Neuronal stem cell (in vitro differentiated cells): ENCODE data around the gene LZTS3. TPM values are rescaled to one million over a fixed set of nuclear protein-coding genes. Genes with fewer than 3 reads are reported as not detected.

Experiments
- DNase-seq: peaks from one replicate; pipeline ENCODE4 v3.0.0-alpha.2; 2013; ENCODE audit warnings: low spot score
- H2AFZ ChIP-seq: one replicate; pipeline ENCODE4 v1.6.1; 2013; ENCODE audit warnings: mild to moderate bottlenecking, low read length, inconsistent platforms
- H2AK5ac ChIP-seq: 2 replicates; pipeline ENCODE4 v1.6.1; 2013; ENCODE audit warnings: low read depth, mild to moderate bottlenecking, inconsistent platforms, low read length, moderate library complexity, mixed read lengths
- H2BK120ac ChIP-seq: 2 replicates; pipeline ENCODE4 v1.6.1; 2013; ENCODE audit warnings: low read depth, mild to moderate bottlenecking, inconsistent platforms, low read length, moderate library complexity, mixed read lengths
- H2BK12ac ChIP-seq: one replicate; pipeline ENCODE4 v1.6.1; 2013; ENCODE audit warnings: low read length, inconsistent platforms
- H2BK15ac ChIP-seq: 2 replicates; pipeline ENCODE4 v1.6.1; 2013; ENCODE audit warnings: mild to moderate bottlenecking, low read length, inconsistent platforms, mixed read lengths
- H2BK5ac ChIP-seq: one replicate; pipeline ENCODE4 v1.6.1; 2013; ENCODE audit warnings: inconsistent platforms, mild to moderate bottlenecking, low read length, moderate library complexity
- H3K14ac ChIP-seq: one replicate; pipeline ENCODE4 v1.6.1; 2013; ENCODE audit warnings: low read length, inconsistent platforms
- H3K18ac ChIP-seq: 2 replicates; pipeline ENCODE4 v1.6.1; 2013; ENCODE audit warnings: low read length, inconsistent platforms
- H3K23ac ChIP-seq: 2 replicates; pipeline ENCODE4 v1.6.1; 2013; ENCODE audit warnings: low read depth, mild to moderate bottlenecking, mixed read lengths, low read length, inconsistent platforms; ENCODE audit not compliant: poor library complexity
- H3K27ac ChIP-seq: replicated peaks from 3 replicates; pipeline ENCODE4 v1.5.1; 2013; ENCODE audit warnings: low read length, inconsistent platforms
- H3K27me3 ChIP-seq, 3 experiments: 2 replicates each; pipeline ENCODE4 v1.6.1; 2013; ENCODE audit warnings: low read length in 3 of 3, mild to moderate bottlenecking in 2 of 3, inconsistent platforms in 1 of 3, low read depth in 1 of 3, mixed read lengths in 1 of 3, moderate library complexity in 1 of 3; ENCODE audit not compliant: control insufficient read depth in 3 of 3, insufficient read depth in 3 of 3
- H3K36me3 ChIP-seq, 2 donors: replicated peaks in 1 of 2; 2 replicates each; pipeline ENCODE4 v1.6.1; 2013; ENCODE audit warnings: low read length in 2 of 2; ENCODE audit not compliant: control insufficient read depth in 2 of 2, insufficient read depth in 2 of 2
- H3K4ac ChIP-seq: 2 replicates; pipeline ENCODE4 v1.6.1; 2013; ENCODE audit warnings: inconsistent platforms, mild to moderate bottlenecking, low read length, moderate library complexity
- H3K4me1 ChIP-seq, 2 donors: 1 replicate in 1 of 2; 2 replicates in 1 of 2; pipeline ENCODE4 v1.6.1; 2013; ENCODE audit warnings: low read length in 2 of 2, low read depth in 1 of 2; ENCODE audit not compliant: control insufficient read depth in 2 of 2, insufficient read depth in 1 of 2
- H3K4me2 ChIP-seq: one replicate; pipeline ENCODE4 v1.6.1; 2013; ENCODE audit warnings: mild to moderate bottlenecking, low read length, inconsistent platforms; ENCODE audit not compliant: insufficient read depth, poor library complexity, severe bottlenecking
- H3K4me3 ChIP-seq, 2 donors: 2 replicates each; pipeline ENCODE4 v1.5.1; 2013; ENCODE audit warnings: low read length in 2 of 2, mild to moderate bottlenecking in 2 of 2, inconsistent platforms in 1 of 2, moderate library complexity in 1 of 2
- H3K79me1 ChIP-seq: one replicate; pipeline ENCODE4 v1.6.1; 2013; ENCODE audit warnings: low read depth, mild to moderate bottlenecking, inconsistent platforms, low read length, moderate library complexity
- H3K9ac ChIP-seq: one replicate; pipeline ENCODE4 v1.6.1; 2013; ENCODE audit warnings: mild to moderate bottlenecking, low read depth, low read length, inconsistent platforms; ENCODE audit not compliant: poor library complexity
- H3K9me3 ChIP-seq, 2 donors: replicated peaks in 1 of 2; 2 replicates each; pipeline versions ENCODE3 to v1.6.1; 2013; ENCODE audit warnings: low read length in 2 of 2, mild to moderate bottlenecking in 2 of 2, inconsistent platforms in 1 of 2, low read depth in 1 of 2, mixed read lengths in 1 of 2, moderate library complexity in 1 of 2; ENCODE audit not compliant: control insufficient read depth in 2 of 2, insufficient read depth in 1 of 2
- H4K8ac ChIP-seq: one replicate; pipeline ENCODE4 v1.6.1; 2013; ENCODE audit warnings: low read depth, mild to moderate bottlenecking, inconsistent platforms, low read length, moderate library complexity
- H4K91ac ChIP-seq: one replicate; pipeline ENCODE4 v1.6.1; 2013; ENCODE audit warnings: low read length, low read depth, mild to moderate bottlenecking, inconsistent platforms; ENCODE audit not compliant: poor library complexity
- WGBS, 2 donors: extraction: QIAGEN DNeasy Blood & Tissue Kit; methylation state at CpG; one replicate each; pipeline ENCODE4 v1.1.7; 2013; ENCODE audit warnings: missing lambda C conversion rate in 2 of 2, mixed read lengths in 1 of 2; ENCODE audit not compliant: insufficient read length in 2 of 2, insufficient replicate concordance in 1 of 2; ENCODE audit errors: extremely low coverage in 2 of 2; 5-methylcytosine and 5-hydroxymethylcytosine counted together
- polyA plus RNA-seq, 2 experiments: library from polyadenylated mRNA; stranded (reverse); fragments of 200-250 nt; gene quantifications; one replicate each; pipeline ENCODE4 v1.2.3, GENCODE V29; 2013

LZTS3 gene
- 8.4 TPM for polyA plus RNA-seq (2013, experiment 1 of 2)
- polyA plus RNA-seq (2013, experiment 2 of 2): 8.7 TPM

DNA sequence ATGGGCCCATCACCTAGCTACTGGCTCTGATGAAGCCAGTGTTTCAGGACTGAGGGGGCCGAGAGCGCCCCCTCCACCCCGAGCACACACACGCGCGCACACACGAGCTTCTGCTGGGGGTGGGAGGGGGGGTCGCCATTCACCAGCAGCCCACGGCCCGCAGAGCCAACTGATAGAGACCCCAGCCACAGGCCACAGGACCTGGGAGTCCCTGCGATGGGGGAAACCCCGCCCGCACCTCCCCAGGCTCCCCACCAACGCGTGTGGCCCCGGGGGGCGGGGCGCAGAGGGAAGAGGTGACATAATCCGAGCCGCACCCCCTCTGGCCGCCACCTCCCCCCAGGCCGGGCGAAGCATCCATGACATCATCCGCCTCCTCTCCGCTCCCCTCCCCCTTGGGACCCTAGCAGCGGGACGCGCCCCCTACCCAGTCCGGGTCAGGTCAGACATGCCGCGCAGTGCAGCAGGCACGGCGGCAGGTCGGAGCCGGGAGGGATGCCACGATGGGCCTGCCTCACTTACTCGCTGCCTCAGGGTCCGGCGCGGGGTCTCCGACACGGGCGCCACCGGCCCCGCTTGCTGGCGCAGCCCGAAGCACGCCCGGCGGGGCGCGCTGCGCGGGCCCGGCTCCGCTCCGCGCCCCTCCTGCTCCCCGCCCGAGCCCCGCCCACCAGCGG is at the start of gene LZTS3:
Gene LZTS3, minus strand, starts transcription at position 617 of the 677 bp plus-strand sequence. CDS start 6,386 bp downstream, outside the sequence.
- Histone ChIP-seq H3K4me1 (peaks cover 11 to 14% of the 10 kb centered on the region in 2 donors), H2BK15ac (peak within 1 kb of the TSS; percentile 98), H3K4me2 (peak within 1 kb of the TSS; percentile 93), H3K4me3 (peak within 1 kb of the TSS; percentile 66 to 97), H3K4ac (peak within 1 kb of the TSS; percentile 58), H3K36me3 (no peaks in the 10 kb centered on the region), H2BK5ac (peak within 1 kb of the TSS; percentile 75), H3K79me1 (no peaks in the 10 kb centered on the region), H2BK120ac (no peak within 1 kb of the TSS), H2BK12ac (peak within 1 kb of the TSS; percentile 60), H2AFZ (peak within 1 kb of the TSS; percentile 99), H3K18ac (peak within 1 kb of the TSS; percentile 99), H4K91ac (no peak within 1 kb of the TSS), H2AK5ac (peak within 1 kb of the TSS; percentile 93), H3K27ac (peak within 1 kb of the TSS; percentile 90), H3K9ac (peak within 1 kb of the TSS; percentile 98), H3K23ac (peak within 1 kb of the TSS; percentile 90), H3K9me3 (peaks cover 0 to 2% of the 10 kb centered on the region in 2 donors), H3K27me3 (peaks cover 0 to 10% (median 0%) of the 10 kb centered on the region in 3 experiments), H4K8ac (peak within 1 kb of the TSS; percentile 57), H3K14ac (peak within 1 kb of the TSS; percentile 74)
- peak; percentile 87 for DNase-seq
- WGBS, 2 donors: no CpG with 5 or more reads among the region's 62 CpGs

DNA sequence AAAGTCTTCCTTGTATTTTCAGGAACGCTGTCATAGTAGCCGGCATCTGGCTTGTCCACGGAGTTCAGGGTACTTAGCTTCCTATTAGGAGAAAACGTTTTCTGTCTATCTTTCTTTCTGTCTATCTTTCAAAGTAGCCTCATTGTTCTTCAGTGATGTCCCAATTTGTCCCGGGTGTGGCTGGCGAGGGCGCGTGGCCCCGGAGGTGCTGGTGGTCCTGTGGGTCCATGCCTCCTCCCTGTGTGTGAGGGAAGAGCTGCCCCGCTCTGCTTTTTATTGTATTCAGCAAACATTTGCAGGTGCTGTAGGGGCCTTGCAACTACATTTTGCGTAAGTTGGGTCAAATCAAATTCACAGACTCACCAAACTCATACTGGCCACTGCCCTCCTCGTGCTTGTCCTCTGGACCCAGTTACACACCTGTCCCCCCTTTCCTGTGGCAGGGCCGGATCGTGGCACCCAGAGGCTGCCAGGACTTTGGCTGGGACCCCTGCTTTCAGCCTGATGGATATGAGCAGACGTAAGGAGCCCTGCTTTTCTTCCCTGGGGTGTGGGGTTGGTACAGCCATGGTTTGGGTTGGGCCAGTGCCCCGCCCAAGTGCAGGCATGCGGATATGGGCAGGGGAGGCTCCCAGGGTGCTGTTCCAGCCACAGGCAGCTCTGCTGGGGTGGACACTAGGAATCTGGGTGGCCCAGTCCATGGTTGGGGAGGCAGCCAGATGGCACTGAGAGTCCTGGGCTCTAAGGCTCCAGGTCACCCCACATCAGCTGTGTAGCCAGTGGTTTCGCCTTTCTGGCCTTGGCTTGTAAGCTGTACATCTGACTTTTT is 48.3 kb upstream of the LZTS3 start:
- H4K8ac ChIP-seq: peak overlapping the region; percentile 30
- peaks cover 2 to 3% of the 10 kb centered on the region in 2 donors for H3K4me1 ChIP-seq
- H3K27me3 ChIP-seq: no peaks in the 10 kb centered on the region
- H3K18ac ChIP-seq: no peak overlapping the region
- DNase-seq: no peak
- H2AK5ac ChIP-seq: no peak overlapping the region
- H4K91ac ChIP-seq: no peak overlapping the region
- no peak overlapping the region for H3K4me3 ChIP-seq
- H2BK5ac ChIP-seq: no peak overlapping the region
- no peak overlapping the region for H2BK12ac ChIP-seq
- H3K23ac ChIP-seq: no peak overlapping the region
- H3K36me3 ChIP-seq: peaks cover 11 to 66% of the 10 kb centered on the region in 2 donors
- H3K9ac ChIP-seq: no peak overlapping the region
- WGBS, 2 donors: no CpG with 5 or more reads among the region's 18 CpGs
- no peak overlapping the region for H3K4me2 ChIP-seq
- H2AFZ ChIP-seq: no peak overlapping the region
- no peak overlapping the region for H2BK120ac ChIP-seq
- H2BK15ac ChIP-seq: no peak overlapping the region
- H3K79me1 ChIP-seq: no peaks in the 10 kb centered on the region
- H3K4ac ChIP-seq: no peak overlapping the region
- no peak overlapping the region for H3K27ac ChIP-seq
- H3K14ac ChIP-seq: no peak overlapping the region
- H3K9me3 ChIP-seq: no peaks in the 10 kb centered on the region

DNA sequence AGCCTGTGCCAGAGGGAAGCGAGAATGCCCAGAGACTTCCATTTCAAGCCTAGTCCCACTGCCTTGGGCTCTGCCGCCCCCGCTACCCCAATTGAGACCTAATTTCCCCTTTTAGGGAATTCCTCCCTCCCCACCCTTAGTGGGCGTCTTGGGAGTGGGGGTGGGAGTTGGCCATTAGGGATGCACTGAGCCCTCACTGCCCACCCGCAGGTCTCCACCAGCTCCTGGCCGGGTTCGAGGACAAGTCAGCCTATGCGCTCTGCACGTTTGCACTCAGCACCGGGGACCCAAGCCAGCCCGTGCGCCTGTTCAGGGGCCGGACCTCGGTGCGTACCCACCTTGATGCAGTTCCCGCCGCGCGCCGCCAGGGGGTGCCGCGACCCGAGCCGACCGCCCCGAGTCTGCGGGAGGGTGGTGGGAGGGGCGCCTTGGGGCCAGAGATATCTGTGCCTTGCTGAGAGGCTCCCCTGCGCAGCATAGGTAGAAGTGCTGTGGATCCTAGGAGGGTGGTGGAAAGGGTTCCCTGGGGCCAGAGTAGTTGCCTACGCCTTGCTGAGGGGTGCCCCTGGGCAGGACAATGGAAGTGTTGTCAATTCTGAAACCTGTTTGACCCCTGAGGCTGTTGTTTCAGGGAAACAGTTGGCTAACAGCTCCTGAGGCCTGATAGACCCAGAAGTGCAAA is 45.1 kb upstream of the LZTS3 start:
- H3K4me2 ChIP-seq: no peak overlapping the region
- H3K27ac ChIP-seq: no peak overlapping the region
- H3K36me3 ChIP-seq: peaks cover 22 to 77% of the 10 kb centered on the region in 2 donors
- H4K8ac ChIP-seq: no peak overlapping the region
- H3K4me3 ChIP-seq: no peak overlapping the region
- no peak overlapping the region for H3K4ac ChIP-seq
- no peak overlapping the region for H2BK15ac ChIP-seq
- H3K18ac ChIP-seq: no peak overlapping the region
- no peak overlapping the region for H2BK5ac ChIP-seq
- no peak overlapping the region for H4K91ac ChIP-seq
- H2AK5ac ChIP-seq: no peak overlapping the region
- H2BK120ac ChIP-seq: no peak overlapping the region
- H2AFZ ChIP-seq: no peak overlapping the region
- peaks cover 1% of the 10 kb centered on the region for H3K79me1 ChIP-seq
- no CpG with 5 or more reads among the region's 30 CpGs for WGBS, 2 donors
- H3K9me3 ChIP-seq: no peaks in the 10 kb centered on the region
- H2BK12ac ChIP-seq: no peak overlapping the region
- H3K14ac ChIP-seq: no peak overlapping the region
- H3K27me3 ChIP-seq: no peaks in the 10 kb centered on the region
- H3K23ac ChIP-seq: no peak overlapping the region
- H3K9ac ChIP-seq: no peak overlapping the region
- DNase-seq: peak; percentile 52
- peaks cover 2 to 3% of the 10 kb centered on the region in 2 donors for H3K4me1 ChIP-seq
